Ishikawa (cell line): ENCODE data around the gene MAPK1.

ENCODE experiments used
- CEBPB ChIP-seq: IDR thresholded peaks from 2 replicates; pipeline ENCODE4 v1.6.1; 2012
- CREB1 ChIP-seq: IDR thresholded peaks from 2 replicates; pipeline ENCODE4 v1.6.1; 2012; ENCODE audit warnings: low read depth
- MAX ChIP-seq: IDR thresholded peaks from 2 replicates; pipeline ENCODE4 v1.6.1; 2012
- REST ChIP-seq: IDR thresholded peaks from 2 replicates; pipeline ENCODE4 v1.6.1; 2012; ENCODE audit warnings: low read depth, mild to moderate bottlenecking

GRCh38 chr22:21916309-21916918 is 49.0 kb upstream of the MAPK1 start:
- TF ChIP-seq CREB1 (no peak), CEBPB (no peak), REST (no peak), MAX (no peak)
